Ovary (tissue), 3 donors: ENCODE results near the gene GGTA1.

Experiments
- EP300 ChIP-seq: sonication (generic); formaldehyde crosslinking; IDR thresholded peaks from one replicate; pipeline ENCODE4 v1.6.1; 2017; ENCODE audit warnings: antibody characterized with exemption
- POLR2A ChIP-seq: fragments of 450-650 bp; IDR thresholded peaks from one replicate; pipeline ENCODE4 v1.6.1; 2017; ENCODE audit warnings: antibody characterized with exemption, mild to moderate bottlenecking, moderate library complexity
- TF ChIP-seq, protein P1 (sequence below), 3 donors: fragments of 450-650 bp in 2 of 3; fragments of 200-600 bp in 1 of 3; IDR thresholded peaks; one replicate each; pipeline versions ENCODE4 v1.5.1 to v1.8.0; 2016 to 2022; ENCODE audit warnings: antibody characterized with exemption in 3 of 3, mild to moderate bottlenecking in 1 of 3
- donor health status: DM: no; HTN: no; CAD: no.

DNA sequence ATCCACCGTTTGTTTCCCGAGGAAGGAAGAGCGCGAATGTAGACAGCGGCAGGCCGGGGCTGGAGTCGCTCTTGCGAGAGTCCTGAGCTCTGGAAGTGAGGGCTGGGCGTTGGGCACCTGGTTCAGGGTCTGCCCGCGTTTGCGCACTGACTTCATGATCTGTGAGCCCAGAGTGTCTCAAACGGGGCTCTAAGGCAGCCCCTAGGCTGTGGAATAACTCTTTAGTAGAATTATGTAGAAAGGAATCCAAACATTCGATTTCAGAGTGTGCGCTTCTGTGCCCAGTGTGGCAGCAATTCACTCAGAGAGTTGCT is 478 bp upstream of the GGTA1 start:
- no peak for TF ChIP-seq POLR2A
- TF ChIP-seq, protein P1, sequence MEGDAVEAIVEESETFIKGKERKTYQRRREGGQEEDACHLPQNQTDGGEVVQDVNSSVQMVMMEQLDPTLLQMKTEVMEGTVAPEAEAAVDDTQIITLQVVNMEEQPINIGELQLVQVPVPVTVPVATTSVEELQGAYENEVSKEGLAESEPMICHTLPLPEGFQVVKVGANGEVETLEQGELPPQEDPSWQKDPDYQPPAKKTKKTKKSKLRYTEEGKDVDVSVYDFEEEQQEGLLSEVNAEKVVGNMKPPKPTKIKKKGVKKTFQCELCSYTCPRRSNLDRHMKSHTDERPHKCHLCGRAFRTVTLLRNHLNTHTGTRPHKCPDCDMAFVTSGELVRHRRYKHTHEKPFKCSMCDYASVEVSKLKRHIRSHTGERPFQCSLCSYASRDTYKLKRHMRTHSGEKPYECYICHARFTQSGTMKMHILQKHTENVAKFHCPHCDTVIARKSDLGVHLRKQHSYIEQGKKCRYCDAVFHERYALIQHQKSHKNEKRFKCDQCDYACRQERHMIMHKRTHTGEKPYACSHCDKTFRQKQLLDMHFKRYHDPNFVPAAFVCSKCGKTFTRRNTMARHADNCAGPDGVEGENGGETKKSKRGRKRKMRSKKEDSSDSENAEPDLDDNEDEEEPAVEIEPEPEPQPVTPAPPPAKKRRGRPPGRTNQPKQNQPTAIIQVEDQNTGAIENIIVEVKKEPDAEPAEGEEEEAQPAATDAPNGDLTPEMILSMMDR (IDR thresholded peaks at IDR 0.05), result no peak
- no peak for TF ChIP-seq EP300
